ENCODE measurements around the gene TTF1. TPM values are rescaled to one million over a fixed set of nuclear protein-coding genes. Genes with fewer than 3 reads are reported as not detected.
A peak's percentile ranks its signal among the peaks of the same experiment; 100 is the strongest.

Gene TTF1
- total and polyA plus RNA-seq, 9 of the 15 experiments (the other 6 are each of a cell fraction or from before 2014, with no cell fraction given), result 9.0 to 18.5 (median 15.8) TPM

DNA sequence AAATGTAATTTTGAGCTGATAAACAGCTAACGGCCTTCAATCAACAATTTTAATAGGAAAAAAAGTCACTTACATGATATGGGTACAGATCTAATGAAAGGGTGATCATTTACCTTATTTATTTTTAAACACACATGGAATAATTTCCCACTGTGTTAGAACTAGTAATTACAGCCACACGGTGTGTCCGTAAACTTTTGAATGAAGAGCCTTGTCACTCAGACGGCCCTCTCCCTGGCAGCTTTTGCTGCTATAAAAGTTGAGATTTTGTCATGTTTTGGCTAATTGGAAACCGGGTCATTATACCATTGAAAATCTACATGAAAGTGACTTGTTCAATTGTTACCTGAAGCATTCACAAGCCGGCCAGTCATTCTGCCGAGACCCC, 19.0 kb upstream of the TTF1 start:
- H3K9me3 ChIP-seq (replicated peaks; ENCODE audit: control insufficient read depth, insufficient read depth, low read depth, low read length), result no peaks in the 10 kb centered on the region

DNA sequence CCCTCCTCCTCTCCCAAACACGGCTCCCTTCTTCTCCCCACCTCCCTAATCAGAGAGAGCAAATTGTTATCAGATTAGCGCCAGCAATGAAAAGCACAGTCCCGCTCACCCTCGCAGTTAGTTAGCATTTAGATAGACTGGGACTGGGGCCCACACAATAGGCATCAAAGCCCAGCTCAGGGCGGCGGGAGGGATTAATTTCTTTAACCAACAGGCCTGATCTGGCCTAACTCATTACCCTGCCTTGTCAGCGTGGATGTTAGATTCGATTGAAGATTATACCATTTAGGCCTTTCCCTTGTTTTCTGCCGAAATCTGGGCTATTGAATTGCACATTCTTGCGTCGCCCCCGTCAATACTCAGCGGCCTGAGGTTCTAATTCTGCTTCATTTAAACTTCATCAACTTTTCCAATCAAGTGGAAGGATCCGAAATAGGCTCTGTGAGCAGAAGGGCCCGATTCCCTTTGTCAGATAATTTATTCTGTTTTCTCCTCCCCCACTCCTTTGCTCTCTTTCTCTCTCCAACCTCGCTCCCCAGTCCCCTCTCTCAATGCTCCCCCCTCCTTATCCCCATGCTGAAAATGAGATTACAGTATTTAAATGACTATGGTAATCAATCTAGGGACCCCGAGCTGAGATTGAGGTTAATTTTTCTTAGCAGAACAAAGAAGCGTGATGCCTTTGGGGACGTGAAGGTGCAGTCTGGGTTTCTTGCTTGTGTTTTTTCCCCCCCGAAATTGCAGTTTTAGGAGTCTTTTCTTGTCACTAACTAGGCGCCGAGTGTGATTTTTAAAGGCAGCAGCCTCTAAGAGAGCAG, 18.4 kb upstream of the TTF1 start:
- no peak overlapping the region for H2AFZ ChIP-seq (ENCODE audit: low read depth, low read length)
- H3K9me1 ChIP-seq (ENCODE audit: control insufficient read depth, insufficient read depth, low read length), result no peaks in the 10 kb centered on the region
- H3K9me3 ChIP-seq (replicated peaks; ENCODE audit: control insufficient read depth, insufficient read depth, low read depth, low read length), result no peaks in the 10 kb centered on the region
- POLR2A ChIA-PET, result interaction anchor here (1.0 kb wide), 1 partner anchor 11 kb away, joined by 3 read pairs; no protein-coding TSS in a partner anchor
- no peaks in the 10 kb centered on the region for H3K36me3 ChIP-seq (ENCODE audit: control insufficient read depth, insufficient read depth, low read length)
- peaks cover 59 to 70% of the 10 kb centered on the region in 2 experiments for H3K27me3 ChIP-seq (ENCODE audit: control insufficient read depth in 2 of 2, insufficient read depth in 2 of 2, low read length in 2 of 2)
- TF ChIP-seq CBX8 (IDR thresholded peaks at IDR 0.05; ENCODE audit: borderline replicate concordance, extremely low read depth, low read depth, low read length, poor library complexity, severe bottlenecking), result peak; percentile 14
- no peak for TF ChIP-seq ZNF445 (CRISPR knock-in tag; IDR thresholded peaks at IDR 0.05; ENCODE audit: low read depth)
- peak; percentile 92 for TF ChIP-seq CBX2 (IDR thresholded peaks at IDR 0.05; ENCODE audit: insufficient read depth, low read length, poor library complexity, severe bottlenecking)
- TF ChIP-seq CBFA2T2 (conservative IDR thresholded peaks at IDR 0.05), result no peak
- TF ChIP-seq RAD21 (CRISPR knock-in tag; conservative IDR thresholded peaks at IDR 0.05 in 1 of 2, IDR thresholded peaks at IDR 0.05 in 1 of 2), result no peak
- intact Hi-C loops (cut with micrococcal nuclease), result no loop called here
- in situ Hi-C loops (cut with MboI), result loop anchor here (5.0 kb wide), 1 partner anchor 372 kb away; no protein-coding TSS in a partner anchor
- DNase-seq (ENCODE audit: extremely low read depth in 1 of 4, low spot score in 3 of 4), result no peak
- no peak overlapping the region for H3K27ac ChIP-seq (ENCODE audit: extremely low read depth, low read depth, low read length)
- WGBS (ENCODE audit: insufficient coverage, low coverage, missing lambda C conversion rate), result 2% methylated on average over 22 of the region's 22 CpGs
- ATAC-seq, result no peak
- H3K4me1 ChIP-seq (replicated peaks in 1 of 2; ENCODE audit: control insufficient read depth in 2 of 2, insufficient read depth in 2 of 2, low read length in 2 of 2), result no peaks in the 10 kb centered on the region
- H4K20me1 ChIP-seq (replicated peaks; ENCODE audit: control insufficient read depth, insufficient read depth, low read length), result peaks cover 11% of the 10 kb centered on the region; the same call in 1 of the 2 replicates
- no peaks in the 10 kb centered on the region for H3K79me2 ChIP-seq (ENCODE audit: control insufficient read depth, insufficient read depth, low read length)
- CTCF ChIA-PET (ENCODE audit: low intra/inter-chr PET ratio), result no interaction called here
- no peak overlapping the region for H3K9ac ChIP-seq (ENCODE audit: insufficient read depth in 1 of 2, low read depth in 2 of 2, low read length in 2 of 2)
- H3K4me3 ChIP-seq, result no peak overlapping the region
- FAIRE-seq, result no peak
- no TSS peak for BruUV-seq (replicated peaks)
- no peak overlapping the region for H3K4me2 ChIP-seq (ENCODE audit: insufficient read depth, low read length)

More for the DNA sequence above, 19.0 kb upstream of the TTF1 start:
- intact Hi-C loops (cut with micrococcal nuclease), result no loop called here
- WGBS (ENCODE audit: insufficient coverage, low coverage, missing lambda C conversion rate), result 7% methylated on average over 7 of the region's 7 CpGs
- Histone ChIP-seq H3K9ac (ENCODE audit: insufficient read depth in 1 of 2, low read depth in 2 of 2, low read length in 2 of 2) (no peak overlapping the region), H3K4me1 (replicated peaks in 1 of 2; ENCODE audit: control insufficient read depth in 2 of 2, insufficient read depth in 2 of 2, low read length in 2 of 2) (no peaks in the 10 kb centered on the region), H3K4me2 (ENCODE audit: insufficient read depth, low read length) (no peak overlapping the region), H2AFZ (ENCODE audit: low read depth, low read length) (no peak overlapping the region), H3K79me2 (ENCODE audit: control insufficient read depth, insufficient read depth, low read length) (no peaks in the 10 kb centered on the region), H3K27me3 (ENCODE audit: control insufficient read depth in 2 of 2, insufficient read depth in 2 of 2, low read length in 2 of 2) (peaks cover 61 to 70% of the 10 kb centered on the region in 2 experiments), H3K27ac (ENCODE audit: extremely low read depth, low read depth, low read length) (no peak overlapping the region), H3K4me3 (no peak overlapping the region), H4K20me1 (replicated peaks; ENCODE audit: control insufficient read depth, insufficient read depth, low read length) (peaks cover 11% of the 10 kb centered on the region; the same call in 1 of the 2 replicates), H3K9me1 (ENCODE audit: control insufficient read depth, insufficient read depth, low read length) (no peaks in the 10 kb centered on the region), H3K36me3 (ENCODE audit: control insufficient read depth, insufficient read depth, low read length) (no peaks in the 10 kb centered on the region)
- POLR2A ChIA-PET, result interaction anchor here (1.0 kb wide), 1 partner anchor 11 kb away, joined by 3 read pairs; no protein-coding TSS in a partner anchor
- no peak for ATAC-seq
- no peak for FAIRE-seq
- DNase-seq (ENCODE audit: extremely low read depth in 1 of 4, low spot score in 3 of 4), result no peak
- CTCF ChIA-PET (ENCODE audit: low intra/inter-chr PET ratio), result no interaction called here
- TF ChIP-seq PRPF4 (IDR thresholded peaks at IDR 0.05; ENCODE audit: insufficient read depth, low read depth, low read length, poor library complexity, severe bottlenecking), result no peak
- peak; percentile 86 for TF ChIP-seq CBX2 (IDR thresholded peaks at IDR 0.05; ENCODE audit: insufficient read depth, low read length, poor library complexity, severe bottlenecking)
- no peak for TF ChIP-seq SRSF1 (IDR thresholded peaks at IDR 0.05; ENCODE audit: low read depth, low read length)
- TF ChIP-seq BMI1 (IDR thresholded peaks at IDR 0.05; ENCODE audit: low read length), result no peak
- BruUV-seq (replicated peaks), result no TSS peak
- in situ Hi-C loops (cut with MboI), result loop anchor here (5.0 kb wide), 1 partner anchor 372 kb away; no protein-coding TSS in a partner anchor

Measured in K562 (cell line).